Osteoblast (primary cell): Measurements from ENCODE around the gene FFAR1. TPM values are rescaled to one million over a fixed set of nuclear protein-coding genes. Genes with fewer than 3 reads are reported as not detected.

ENCODE experiments used
- DNase-seq: peaks from one replicate; pipeline ENCODE4 v3.0.0; 2011; ENCODE audit warnings: low spot score, mixed read lengths; ENCODE audit not compliant: insufficient read length; ENCODE audit errors: missing footprints
- H2AFZ ChIP-seq: 2 replicates; pipeline ENCODE4 v1.6.0; 2011; ENCODE audit warnings: mild to moderate bottlenecking, low read length
- H3K27ac ChIP-seq: 2 replicates; pipeline ENCODE4 v1.5.1; 2011; ENCODE audit warnings: mild to moderate bottlenecking, low read depth, low read length, moderate library complexity
- H3K27me3 ChIP-seq: 2 replicates; pipeline ENCODE4 v1.6.0; 2012; ENCODE audit warnings: mild to moderate bottlenecking, control low read depth, inconsistent platforms, low read length, moderate library complexity; ENCODE audit not compliant: insufficient read depth
- H3K36me3 ChIP-seq: 2 replicates; pipeline ENCODE4 v1.5.1; 2011; ENCODE audit warnings: mild to moderate bottlenecking, low read length, control low read depth, moderate library complexity; ENCODE audit not compliant: insufficient read depth
- H3K4me1 ChIP-seq: 2 replicates; pipeline ENCODE4 v1.5.1; 2011; ENCODE audit warnings: mild to moderate bottlenecking, low read length, control low read depth, moderate library complexity; ENCODE audit not compliant: insufficient read depth
- H3K4me2 ChIP-seq: 2 replicates; pipeline ENCODE4 v1.6.0; 2011; ENCODE audit warnings: mild to moderate bottlenecking, low read length; ENCODE audit not compliant: insufficient read depth
- H3K4me3 ChIP-seq: fragments of 200-600 bp; sonication (generic); 3 replicates; pipeline ENCODE4 v1.5.1; 2012; ENCODE audit warnings: mild to moderate bottlenecking, low read length, inconsistent platforms; ENCODE audit not compliant: insufficient read depth
- H3K79me2 ChIP-seq: 2 replicates; pipeline ENCODE4 v1.6.0; 2012; ENCODE audit warnings: mild to moderate bottlenecking, low read length, control low read depth, inconsistent platforms; ENCODE audit not compliant: insufficient read depth
- H3K9me3 ChIP-seq: 2 replicates; pipeline ENCODE4 v1.5.1; 2011; ENCODE audit warnings: low read depth, low read length, control low read depth
- H4K20me1 ChIP-seq: 2 replicates; pipeline ENCODE4 v1.6.0; 2012; ENCODE audit warnings: mild to moderate bottlenecking, low read length, control low read depth; ENCODE audit not compliant: insufficient read depth
- CTCF ChIP-seq: IDR thresholded peaks from 2 replicates; pipeline ENCODE4 v1.5.1; 2011; ENCODE audit warnings: mild to moderate bottlenecking, low read depth, low read length, moderate library complexity; ENCODE audit errors: extremely low read depth
- total RNA-seq: library from RNA; depleted of rRNA; stranded (reverse); fragments of >200 nt; gene quantifications from 2 replicates; pipeline ENCODE4 v1.2.3, GENCODE V29; 2012

The FFAR1 gene
- total RNA-seq, 1 donor: not detected

GRCh38 chr19:35311901-35312665 is 35.6 kb upstream of the FFAR1 start:
- no peak for TF ChIP-seq CTCF
- H3K4me1 ChIP-seq: no peaks in the 10 kb centered on the region
- H3K4me3 ChIP-seq: no peak overlapping the region
- H3K36me3 ChIP-seq: no peaks in the 10 kb centered on the region
- H4K20me1 ChIP-seq: no peaks in the 10 kb centered on the region
- no peak overlapping the region for H3K4me2 ChIP-seq
- H3K27ac ChIP-seq: no peak overlapping the region
- no peaks in the 10 kb centered on the region for H3K27me3 ChIP-seq
- no peaks in the 10 kb centered on the region for H3K79me2 ChIP-seq
- H2AFZ ChIP-seq: no peak overlapping the region
- no peaks in the 10 kb centered on the region for H3K9me3 ChIP-seq
- peak; percentile 54 for DNase-seq

- Histone ChIP-seq H3K4me2 (no peak overlapping the region), H4K20me1 (no peaks in the 10 kb centered on the region), H3K36me3 (no peaks in the 10 kb centered on the region), H3K79me2 (no peaks in the 10 kb centered on the region), H3K4me1 (peaks cover 1% of the 10 kb centered on the region), H3K4me3 (no peak overlapping the region), H3K27me3 (no peaks in the 10 kb centered on the region), H3K27ac (no peak overlapping the region), H2AFZ (no peak overlapping the region), H3K9me3 (no peaks in the 10 kb centered on the region)
- DNase-seq: peak; percentile 35
- no peak for TF ChIP-seq CTCF
Observed at GRCh38 chr19:35313587-35313986, 34.1 kb upstream of the FFAR1 start.

- Histone ChIP-seq H3K27me3 (no peaks in the 10 kb centered on the region), H3K4me2 (no peak overlapping the region), H4K20me1 (no peaks in the 10 kb centered on the region), H3K79me2 (no peaks in the 10 kb centered on the region), H2AFZ (no peak overlapping the region), H3K4me3 (no peak overlapping the region), H3K36me3 (no peaks in the 10 kb centered on the region), H3K9me3 (no peaks in the 10 kb centered on the region), H3K27ac (no peak overlapping the region), H3K4me1 (peaks cover 6% of the 10 kb centered on the region)
- no peak for TF ChIP-seq CTCF
- DNase-seq: peak; percentile 65
Observed at GRCh38 chr19:35314031-35314430, 33.7 kb upstream of the FFAR1 start.

GRCh38 chr19:35314858-35315470 is 32.7 kb upstream of the FFAR1 start:
- Histone ChIP-seq H3K4me2 (no peak overlapping the region), H3K79me2 (no peaks in the 10 kb centered on the region), H3K27me3 (no peaks in the 10 kb centered on the region), H3K27ac (no peak overlapping the region), H3K36me3 (no peaks in the 10 kb centered on the region), H3K4me1 (peaks cover 11% of the 10 kb centered on the region), H2AFZ (no peak overlapping the region), H3K9me3 (no peaks in the 10 kb centered on the region), H4K20me1 (no peaks in the 10 kb centered on the region), H3K4me3 (no peak overlapping the region)
- peak; percentile 46 for DNase-seq
- no peak for TF ChIP-seq CTCF
